GM21717 (cell line): ENCODE data around the gene HVCN1.
"Not testable (repeated sequence)": the region's sequence is repeated elsewhere in the genome, so short reads cannot be mapped to it uniquely, and the experiment has no call there.

Experiments
- ATAC-seq: cut with Tn5 transposase; IDR thresholded peaks from one replicate; pipeline ENCODE4 v1.9.1; 2021; ENCODE audit warnings: mild to moderate bottlenecking, moderate library complexity; ENCODE audit not compliant: unreplicated experiment

Gene HVCN1

DNA sequence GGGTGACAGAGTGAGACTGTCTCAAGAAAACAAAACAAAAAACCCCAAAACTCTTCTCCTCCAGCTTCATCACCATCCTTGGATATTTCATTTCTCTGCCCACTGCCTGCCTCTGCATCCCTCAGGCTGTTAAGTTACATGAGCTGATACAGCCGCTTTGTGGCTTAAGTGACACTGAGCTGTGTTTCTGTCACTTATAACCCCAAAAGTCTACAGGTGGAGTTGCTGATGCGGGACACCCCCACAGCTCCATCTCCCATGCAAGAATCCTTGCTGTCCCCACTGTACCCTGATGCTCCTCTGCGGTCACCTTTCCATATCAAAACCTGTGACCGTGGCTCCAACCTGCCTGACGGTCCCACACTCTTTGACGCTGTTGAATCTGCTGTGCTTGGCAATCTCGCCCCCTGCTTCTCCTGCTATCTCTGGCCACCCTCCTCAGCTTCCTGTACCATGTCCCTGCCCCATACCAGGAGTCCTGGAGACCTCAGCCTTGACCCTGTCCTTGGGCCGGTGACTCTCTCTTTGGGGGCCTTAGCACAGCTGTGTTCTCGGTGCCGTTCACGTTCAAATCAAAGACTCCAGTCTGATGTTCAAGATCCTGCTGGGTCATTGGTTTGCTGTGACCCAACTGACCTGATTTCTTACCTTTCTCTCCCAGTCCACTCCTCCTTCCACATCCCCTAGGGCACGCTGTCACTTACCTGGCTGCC, 20.3 kb downstream of the HVCN1 start:
- peak; percentile 1 for ATAC-seq

DNA sequence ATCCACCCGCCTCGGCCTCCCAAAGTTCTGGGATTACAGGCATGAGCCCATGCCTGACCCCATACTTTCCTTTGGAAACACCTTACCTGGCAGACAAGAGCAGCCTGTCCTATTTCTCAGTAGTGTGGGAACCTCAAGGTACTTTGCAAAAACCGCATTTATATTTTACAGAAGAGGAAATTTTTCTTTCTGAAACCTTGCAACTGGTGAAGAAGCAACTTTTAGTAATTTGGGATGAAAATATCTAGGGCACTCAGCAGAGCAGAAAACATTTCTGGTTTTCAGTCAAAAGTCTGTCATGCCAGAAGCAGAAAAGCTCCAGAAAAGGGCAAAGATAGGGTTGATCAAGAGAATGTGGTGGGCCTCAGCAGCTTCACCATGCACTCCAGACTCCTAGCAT, 21.2 kb downstream of the HVCN1 start:
- ATAC-seq: no peak

DNA sequence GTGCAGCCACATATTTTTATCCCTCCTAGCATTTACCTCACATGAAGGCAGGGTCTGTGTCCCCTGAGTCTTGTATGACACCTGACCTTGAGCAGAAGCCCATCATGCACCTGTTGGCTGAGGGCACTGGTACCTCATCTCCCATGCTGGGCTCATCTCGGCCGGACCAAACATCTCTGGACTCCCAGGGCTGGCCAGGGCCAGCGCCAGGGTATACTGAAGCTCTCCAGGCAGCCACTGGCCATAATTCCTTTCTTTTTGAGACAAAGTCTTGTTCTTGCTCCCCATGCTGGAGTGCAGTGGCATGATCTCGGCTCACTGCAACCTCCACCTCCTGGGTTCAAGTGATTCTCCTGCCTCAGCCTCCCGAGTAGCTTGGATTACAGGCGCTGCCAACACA, 22.0 kb downstream of the HVCN1 start:
- ATAC-seq: no peak

DNA sequence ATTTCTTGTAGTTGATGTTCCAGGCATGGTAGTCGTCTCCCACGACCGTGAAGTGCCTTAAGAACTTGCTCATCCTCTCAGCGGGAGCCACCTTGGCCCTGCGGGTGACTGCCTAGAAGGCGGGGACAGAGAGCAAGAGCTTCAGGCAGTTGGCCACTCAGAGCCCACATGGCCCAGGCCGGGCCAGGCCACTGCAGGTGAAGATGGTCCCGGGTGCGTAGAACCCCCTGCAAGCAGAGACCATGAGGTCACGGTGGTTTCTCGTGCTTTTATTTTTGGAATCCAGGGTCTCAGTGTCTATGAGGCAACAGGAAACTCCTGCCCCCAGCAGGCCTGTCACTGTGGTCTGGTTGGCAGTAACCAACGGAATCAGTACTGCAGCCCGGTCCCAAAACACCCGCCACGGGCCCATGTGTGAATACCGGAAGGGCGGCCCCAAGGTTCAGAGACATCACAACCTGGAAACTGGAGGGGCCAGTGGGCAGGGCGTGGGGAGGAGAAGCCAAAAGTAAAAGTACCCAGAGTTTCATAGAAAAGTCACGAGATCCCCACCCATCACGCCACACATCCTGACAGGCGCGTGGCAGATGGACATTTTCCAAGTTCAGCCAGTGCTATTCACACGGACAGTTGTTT, 27.5 kb downstream of the HVCN1 start:
- peak; percentile 82 for ATAC-seq

DNA sequence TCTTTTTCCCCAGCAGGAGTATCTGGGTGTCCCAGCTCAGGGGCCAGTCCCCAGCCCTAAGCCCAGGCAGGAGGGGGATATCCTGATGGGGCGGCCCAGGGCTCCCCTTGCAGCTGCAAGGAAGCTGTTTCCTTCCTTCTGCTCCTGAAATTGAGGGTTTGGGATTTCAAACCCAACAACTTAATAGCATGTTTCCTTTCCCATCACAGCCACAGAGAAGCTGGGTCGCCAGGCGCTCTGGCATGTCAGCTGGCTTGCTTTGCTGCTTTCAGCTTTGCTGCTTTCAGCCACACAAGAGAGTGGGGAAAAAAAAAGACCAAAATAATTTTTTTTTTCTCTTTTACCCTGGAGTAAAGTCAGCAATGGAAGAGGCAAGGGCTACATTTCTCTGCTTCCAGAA, 30.0 kb downstream of the HVCN1 start:
- ATAC-seq: no peak

DNA sequence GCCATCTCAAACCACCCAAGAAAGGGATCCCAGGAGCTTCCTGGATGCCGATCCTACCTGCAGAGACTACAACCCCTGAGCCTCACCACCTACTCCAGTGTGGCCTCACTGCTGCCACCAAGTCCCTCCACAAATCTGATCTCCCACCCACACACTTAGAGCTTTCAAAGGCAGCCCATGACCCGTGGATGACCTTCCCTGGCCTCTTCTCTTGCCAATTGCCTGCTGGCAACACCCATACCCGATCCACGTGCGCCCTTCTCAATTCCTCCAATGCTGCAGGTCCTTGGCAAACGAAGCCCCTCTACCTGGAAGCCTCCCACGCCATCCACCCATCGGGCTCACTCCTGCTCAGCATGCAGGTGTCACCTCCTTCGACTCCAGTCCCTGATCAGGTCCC, 30.7 kb downstream of the HVCN1 start:
- ATAC-seq: no peak

DNA sequence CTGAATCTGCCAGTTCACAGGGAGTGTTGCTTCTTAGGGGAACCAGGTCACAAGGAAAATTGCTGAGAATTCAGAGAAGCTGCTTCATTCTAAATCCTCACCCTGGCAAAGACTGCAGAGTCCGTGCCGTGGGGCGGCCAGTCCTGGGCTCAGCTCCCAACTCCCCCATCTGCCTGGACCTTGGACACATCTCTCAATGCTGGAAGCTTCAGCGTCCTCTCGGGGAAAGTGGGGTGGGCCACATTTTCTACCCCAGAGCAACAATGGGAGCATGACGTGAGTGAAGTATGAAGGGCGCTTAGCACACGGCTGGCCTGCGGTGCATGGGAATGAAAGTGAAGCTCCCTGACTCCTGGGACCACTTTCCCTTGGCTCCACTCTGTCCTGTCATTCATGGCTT, 31.2 kb downstream of the HVCN1 start:
- no peak for ATAC-seq

DNA sequence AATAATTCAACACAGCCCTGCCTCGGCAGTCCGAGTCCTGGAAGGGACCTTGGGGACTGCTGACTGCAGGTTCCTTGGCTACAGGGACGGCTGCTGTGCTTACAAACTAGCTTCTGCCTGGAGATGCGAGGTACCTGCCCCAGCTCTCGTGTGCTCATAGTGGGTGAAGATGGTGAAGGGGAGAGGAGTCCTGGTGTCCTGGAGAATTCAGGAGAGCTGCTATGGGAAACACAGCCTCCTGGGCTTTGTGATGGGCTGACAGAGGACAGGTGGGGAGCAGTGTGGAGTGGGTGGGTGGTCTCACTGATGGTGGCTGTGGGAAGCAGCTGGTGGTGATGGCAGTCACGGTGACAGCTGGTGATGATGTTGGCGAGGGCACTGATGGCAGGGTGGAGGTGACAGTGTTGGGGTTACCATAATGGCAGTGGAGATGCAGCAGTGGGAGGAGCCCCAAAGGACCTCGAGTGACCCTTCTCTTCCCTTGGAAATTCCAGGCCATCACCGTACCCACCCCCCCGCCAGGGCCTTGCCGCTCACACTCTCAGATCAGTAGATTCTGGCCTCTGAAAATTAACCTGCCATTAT, 32.8 kb downstream of the HVCN1 start:
- ATAC-seq: no peak

DNA sequence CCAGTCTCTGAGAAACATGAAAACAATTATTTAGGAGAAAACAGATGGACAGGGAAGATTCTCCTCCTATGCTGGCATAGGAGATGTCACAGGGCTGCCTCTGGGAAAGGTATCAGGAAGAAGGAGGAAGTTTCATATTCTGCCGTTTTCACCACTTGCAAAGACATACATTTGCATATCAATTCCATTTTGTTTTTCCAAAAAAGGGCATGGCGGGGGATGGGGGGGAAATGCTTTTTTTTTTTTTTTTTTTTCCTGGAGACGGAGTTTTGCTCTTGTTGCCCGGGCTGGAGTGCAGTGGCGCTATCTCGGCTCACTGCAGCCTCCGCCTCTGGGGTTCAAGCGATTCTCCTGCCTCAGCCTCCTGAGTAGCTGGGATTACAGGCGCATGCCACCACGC, 34.7 kb downstream of the HVCN1 start:
- not testable (repeated sequence) for ATAC-seq

DNA sequence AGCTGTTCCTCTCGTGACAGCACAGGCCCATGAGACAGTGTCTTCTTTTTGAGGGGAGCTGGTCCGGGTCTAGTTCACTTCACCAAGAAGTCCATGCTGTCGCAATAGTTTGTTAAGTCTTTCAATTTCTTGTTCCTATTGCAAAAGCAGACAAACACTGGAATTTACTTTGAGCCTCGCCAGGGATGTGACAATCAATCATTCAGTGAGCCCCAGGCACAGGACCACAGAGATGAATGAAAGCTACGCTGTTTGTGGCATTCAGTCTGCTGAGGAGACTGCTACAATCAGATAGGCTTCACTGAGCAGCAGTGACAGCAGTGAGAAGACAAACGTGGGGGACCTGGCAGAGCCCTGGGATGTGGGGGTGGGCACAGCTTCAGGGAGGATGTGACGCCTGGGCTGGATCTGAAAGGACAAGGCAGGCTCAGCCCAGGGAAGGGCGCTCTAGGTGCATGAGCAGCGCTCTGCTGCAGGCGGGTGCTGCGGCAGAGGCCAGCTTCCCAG, 39.5 kb downstream of the HVCN1 start:
- no peak for ATAC-seq

DNA sequence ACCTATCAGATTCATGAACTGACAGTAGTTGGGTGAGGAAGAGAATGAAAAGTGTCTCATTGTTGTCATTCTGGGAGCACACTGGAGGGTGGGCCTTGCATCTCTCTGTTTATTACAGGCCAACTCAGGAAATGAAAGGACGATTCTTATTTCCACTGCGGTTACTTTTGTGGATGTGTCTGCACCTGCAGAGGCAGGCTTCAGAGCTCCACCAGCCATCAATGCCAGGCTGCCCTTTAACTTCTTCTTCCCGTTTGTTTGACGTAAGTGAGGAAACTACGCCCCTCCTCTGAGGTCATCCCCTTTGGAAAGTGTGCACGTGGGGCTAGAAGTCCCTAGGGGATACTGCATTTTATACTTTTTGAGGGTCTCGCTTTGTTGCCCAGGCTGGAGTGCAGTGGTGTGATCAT, 41.3 kb downstream of the HVCN1 start:
- peak; percentile 45 for ATAC-seq

DNA sequence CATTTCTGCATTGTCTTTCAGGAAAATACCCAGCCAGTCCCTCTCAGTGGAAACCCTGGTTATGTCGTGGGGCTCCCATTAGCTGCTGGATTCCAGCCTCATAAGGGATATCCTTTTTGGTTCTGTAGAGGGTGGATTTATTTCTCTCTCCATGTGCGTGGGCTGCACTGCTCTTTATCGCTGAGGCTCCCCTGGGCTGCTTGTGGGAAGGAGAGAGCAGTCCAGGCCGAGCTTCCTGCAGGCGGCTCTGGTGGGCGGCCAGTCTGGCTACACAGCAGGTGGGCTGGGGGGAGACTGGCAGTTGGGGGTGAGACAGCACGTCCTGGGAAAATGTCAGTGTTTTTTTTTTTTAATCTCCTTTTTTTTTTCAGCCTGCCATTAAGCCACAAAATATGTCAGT, 47.4 kb downstream of the HVCN1 start:
- ATAC-seq: no peak

DNA sequence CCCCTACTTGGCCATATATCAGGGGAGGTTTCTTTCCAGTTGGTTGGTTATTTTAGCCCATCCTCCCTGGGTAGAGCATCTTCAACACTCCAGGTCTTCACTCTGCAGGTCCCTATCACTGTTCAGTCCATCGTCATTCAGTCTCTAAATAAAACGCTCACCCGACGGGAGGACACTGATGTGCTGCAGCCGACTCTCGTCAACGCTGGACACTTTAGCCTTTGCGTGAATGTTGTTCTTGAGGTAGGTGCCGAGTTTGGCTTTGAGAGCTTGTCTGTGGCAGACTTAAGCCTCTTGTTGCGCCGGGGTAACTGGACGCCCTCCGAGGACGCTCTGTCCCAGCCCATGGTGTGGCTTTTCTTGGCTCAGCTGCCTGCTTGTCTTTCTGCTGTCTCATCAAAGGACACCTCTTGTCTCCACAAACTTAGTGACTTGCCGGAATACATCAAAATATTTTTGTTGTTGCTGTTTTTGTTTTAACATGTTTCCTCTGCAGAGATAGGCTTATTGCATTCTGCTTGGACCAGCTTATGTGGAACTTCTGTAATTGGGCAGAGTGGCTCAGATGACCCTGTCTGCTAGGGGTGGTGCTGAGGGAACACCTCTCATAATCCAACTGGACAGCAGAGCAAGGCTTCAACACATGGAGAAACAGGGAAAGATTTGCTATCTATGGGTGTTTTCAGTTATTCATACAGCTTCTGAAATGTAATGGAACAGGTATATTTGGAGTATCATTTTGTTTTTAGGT, 48.5 kb downstream of the HVCN1 start:
- ATAC-seq: no peak

DNA sequence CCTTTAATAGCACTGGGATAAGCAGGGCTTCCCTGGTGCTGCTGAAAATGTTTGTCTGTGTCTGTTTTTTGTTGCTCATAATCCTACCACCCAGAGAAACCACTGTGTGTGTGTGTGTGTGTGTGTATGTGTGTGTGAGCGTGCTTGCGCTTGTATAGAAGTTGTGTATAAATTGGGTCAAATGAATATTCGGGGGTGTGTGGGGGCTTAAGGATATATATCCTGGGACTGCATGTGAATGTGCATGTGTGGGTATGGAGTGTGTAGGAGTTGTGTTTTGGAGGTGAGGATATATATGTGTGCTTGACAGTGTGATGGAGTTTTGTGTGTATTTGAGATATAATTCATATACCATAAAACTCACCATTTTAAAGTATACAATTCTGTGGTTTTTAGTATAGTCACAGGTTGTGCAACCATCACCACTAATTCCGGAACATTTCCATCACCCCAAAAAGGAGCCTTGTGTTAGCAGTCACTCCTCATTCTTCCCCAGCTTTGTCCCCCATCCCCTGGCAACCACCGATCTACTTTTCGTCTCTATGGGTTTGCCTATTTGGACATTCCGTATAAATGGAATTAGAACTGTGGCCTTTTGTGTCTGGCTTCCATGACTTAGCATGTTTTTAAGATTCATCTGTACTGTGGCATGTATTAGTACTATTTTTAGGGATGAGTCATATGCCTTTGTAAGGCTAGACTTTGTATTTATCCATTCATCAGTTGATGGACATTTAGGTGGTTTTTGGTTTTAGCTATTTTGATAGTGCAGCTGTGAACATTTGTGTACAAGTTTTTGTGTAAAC, 49.4 kb downstream of the HVCN1 start:
- ATAC-seq: no peak

DNA sequence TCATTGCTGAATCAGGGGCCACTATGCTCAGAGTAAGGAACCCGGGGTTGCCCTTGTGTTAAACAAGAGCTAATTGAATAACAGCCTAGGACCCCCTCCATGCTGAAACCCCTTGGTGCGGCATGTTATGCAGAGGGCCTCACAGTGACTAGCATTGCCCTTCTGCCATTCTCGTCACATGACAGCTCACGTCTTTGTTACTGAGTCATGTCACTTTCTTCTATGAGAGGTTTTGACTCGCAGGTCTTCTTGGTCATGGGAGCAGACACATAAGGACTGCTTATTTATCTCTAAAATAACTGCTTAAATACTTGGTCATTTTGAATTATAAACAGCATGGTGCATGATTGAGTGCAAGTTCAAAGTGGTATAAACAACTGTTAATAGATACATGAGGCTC, 50.1 kb downstream of the HVCN1 start:
- no peak for ATAC-seq

DNA sequence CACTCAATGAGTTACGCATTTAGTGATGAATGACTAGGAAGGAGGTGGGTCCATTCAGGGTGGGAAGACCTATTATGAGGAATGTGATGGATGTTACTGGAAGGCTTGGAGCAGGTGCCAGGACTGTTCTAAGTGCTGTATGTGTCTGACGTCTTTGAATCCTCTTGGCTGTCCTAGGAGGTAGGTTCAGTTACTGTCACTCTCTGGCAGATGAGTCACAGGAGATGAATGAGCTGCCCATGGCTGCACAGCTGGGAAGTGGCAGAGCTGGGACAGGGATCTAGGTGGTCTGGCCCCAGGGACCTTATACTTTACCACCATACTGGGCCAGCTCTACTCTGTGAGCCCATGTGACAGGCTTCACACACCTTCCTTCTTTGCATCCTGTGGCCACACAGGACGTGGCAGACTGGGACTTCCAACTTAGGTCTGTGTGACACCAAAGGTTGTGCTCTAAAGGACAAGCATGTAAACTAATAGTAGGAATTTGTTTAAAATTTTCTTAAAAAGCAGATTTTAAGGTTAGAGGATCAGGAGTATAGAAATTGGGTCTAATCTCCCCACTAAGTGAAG, 51.0 kb downstream of the HVCN1 start:
- ATAC-seq: no peak

DNA sequence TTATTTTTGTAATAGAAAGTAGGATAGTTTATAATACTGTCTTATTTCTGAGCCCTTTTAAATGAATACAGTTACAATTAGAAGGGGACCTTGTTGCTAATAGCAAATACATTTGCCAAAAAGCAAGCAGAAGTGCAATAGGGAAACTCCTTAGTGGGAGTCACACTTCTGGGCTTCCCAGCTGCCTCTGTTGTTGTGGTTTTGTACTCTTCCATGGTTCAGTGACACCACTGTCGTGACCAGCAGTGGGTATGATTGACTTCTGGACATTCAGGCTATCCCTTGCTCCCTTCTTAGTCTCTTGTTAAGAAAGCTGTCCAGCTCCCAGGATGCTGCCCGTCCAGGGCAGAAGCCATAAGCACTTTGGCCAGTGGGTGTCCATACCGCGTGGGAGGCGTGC, 52.4 kb downstream of the HVCN1 start:
- no peak for ATAC-seq

DNA sequence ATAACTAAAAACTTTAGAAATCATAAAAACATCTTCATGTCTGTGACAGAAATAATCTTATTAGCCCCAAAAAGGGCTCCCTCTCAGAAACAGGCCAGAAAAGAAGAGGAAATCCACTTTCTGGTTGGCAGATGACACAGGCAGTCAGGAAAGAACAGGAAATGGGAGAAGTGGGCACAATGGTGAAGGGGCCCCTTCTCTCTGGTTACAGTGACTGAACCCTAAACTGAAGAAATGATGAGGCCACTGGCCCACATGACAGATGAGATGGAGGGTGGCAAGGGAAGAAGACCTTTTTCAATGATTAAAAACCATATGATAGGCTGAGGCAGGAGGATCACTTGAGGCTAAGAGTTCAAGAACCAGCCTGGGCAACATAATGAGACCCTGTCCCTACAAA, 53.9 kb downstream of the HVCN1 start:
- no peak for ATAC-seq

DNA sequence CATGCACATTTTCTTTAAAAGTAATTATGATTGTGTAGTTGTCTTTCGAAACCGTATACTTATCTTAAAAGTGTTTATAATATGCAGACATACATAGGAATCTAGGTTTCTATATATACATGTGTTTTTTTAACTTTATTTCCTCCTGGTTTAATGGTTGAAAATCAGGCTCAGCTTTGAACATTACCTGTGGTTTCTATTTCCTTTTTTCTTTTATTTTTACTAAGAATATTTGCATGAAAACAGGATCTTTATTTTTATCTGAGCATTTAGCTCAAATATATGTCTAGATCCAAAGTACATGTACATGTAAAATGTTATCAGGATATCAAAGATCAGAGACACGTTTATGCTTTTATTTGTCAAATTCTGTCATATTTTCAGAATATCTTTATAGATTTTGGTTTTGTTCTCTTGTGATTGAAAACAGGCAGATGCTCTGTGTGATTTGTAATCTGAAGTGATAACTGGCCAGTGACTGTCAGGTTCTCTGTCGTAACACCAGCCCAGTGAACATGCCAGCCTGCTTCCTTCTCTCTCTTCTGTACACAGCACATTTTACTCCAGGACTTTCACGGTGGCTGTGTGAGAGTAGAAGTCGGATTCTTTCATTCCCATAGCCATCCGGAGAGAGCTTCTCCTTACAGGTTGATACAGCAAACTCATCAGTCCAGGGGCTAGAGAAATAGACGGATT, 61.3 kb downstream of the HVCN1 start:
- no peak for ATAC-seq

DNA sequence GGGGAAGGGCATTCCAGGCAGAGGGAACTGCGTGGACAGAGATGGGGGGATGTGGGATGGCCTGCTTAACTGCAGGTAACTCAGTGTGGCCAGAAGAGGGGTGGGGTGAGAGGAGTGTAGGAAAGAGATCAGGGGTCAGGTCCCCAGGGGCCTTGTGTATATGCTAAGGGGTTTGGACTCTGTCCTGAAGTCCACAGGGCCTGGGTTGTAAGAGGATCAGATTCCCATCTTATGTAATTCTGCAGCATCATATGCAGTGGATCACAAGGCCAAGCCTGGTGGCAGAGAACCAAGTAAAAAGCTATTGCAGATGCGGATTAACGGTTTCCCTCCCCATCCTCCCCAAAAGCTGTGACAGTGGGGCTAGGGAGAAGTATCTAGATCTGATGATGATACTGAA, 66.3 kb downstream of the HVCN1 start:
- ATAC-seq: no peak
